Smooth muscle cell (in vitro differentiated cells): ENCODE data around the gene HSF2BP. TPM values are rescaled to one million over a fixed set of nuclear protein-coding genes. Genes with fewer than 3 reads are reported as not detected.
A peak's percentile ranks its signal among the peaks of the same experiment; 100 is the strongest.

Experiments
- DNase-seq: peaks from one replicate; lab custom pipeline; 2025; ENCODE audit not compliant: unreplicated experiment; lab: John Stamatoyannopoulos, UW
- H2AFZ ChIP-seq: fragments of 200-600 bp; sonication (generic); 2 replicates; pipeline ENCODE4 v1.6.0; 2016; ENCODE audit warnings: antibody characterized with exemption, low read depth, mild to moderate bottlenecking
- H3F3A ChIP-seq: fragments of 200-600 bp; sonication (generic); 2 replicates; pipeline ENCODE4 v1.6.0; 2017; ENCODE audit warnings: antibody characterized with exemption, low read depth
- H3K27ac ChIP-seq: fragments of 200-600 bp; sonication (generic); 2 replicates; pipeline ENCODE4 v1.5.1; 2016; ENCODE audit warnings: low read depth, mild to moderate bottlenecking
- H3K27me3 ChIP-seq: fragments of 200-600 bp; sonication (generic); 2 replicates; pipeline ENCODE4 v1.6.1; 2016; ENCODE audit warnings: low read depth, mild to moderate bottlenecking
- H3K36me3 ChIP-seq: fragments of 200-600 bp; sonication (generic); 2 replicates; pipeline ENCODE4 v1.5.1; 2016; ENCODE audit warnings: low read depth
- H3K4me1 ChIP-seq: fragments of 200-600 bp; sonication (generic); 2 replicates; pipeline ENCODE4 v1.5.1; 2016; ENCODE audit warnings: low read depth
- H3K4me2 ChIP-seq: fragments of 200-600 bp; sonication (generic); 2 replicates; pipeline ENCODE4 v1.6.0; 2016; ENCODE audit warnings: mild to moderate bottlenecking
- H3K4me3 ChIP-seq: fragments of 200-600 bp; sonication (generic); 2 replicates; pipeline ENCODE4 v1.5.1; 2016; ENCODE audit warnings: mild to moderate bottlenecking
- H3K79me2 ChIP-seq: fragments of 200-600 bp; sonication (generic); 2 replicates; pipeline ENCODE4 v1.6.0; 2016; ENCODE audit warnings: low read depth, mild to moderate bottlenecking
- H3K9ac ChIP-seq: fragments of 200-600 bp; sonication (generic); 2 replicates; pipeline ENCODE4 v1.6.0; 2016; ENCODE audit warnings: low read depth
- H3K9me3 ChIP-seq: fragments of 200-600 bp; sonication (generic); replicated peaks from 2 replicates; pipeline ENCODE4 v1.5.1; 2016; ENCODE audit warnings: low read depth
- H4K20me1 ChIP-seq: fragments of 200-600 bp; sonication (generic); 2 replicates; pipeline ENCODE4 v1.6.0; 2016; ENCODE audit warnings: low read depth
- WGBS: methylation state at CpG from one replicate; pipeline ENCODE4 v1.1.7; 2016; ENCODE audit warnings: low lambda C conversion rate; 5-methylcytosine and 5-hydroxymethylcytosine counted together
- polyA plus RNA-seq: library from polyadenylated mRNA; unstranded; fragments of >200 nt; fragmentation: Nextera tagmentation; extraction: Ambion mirVana; gene quantifications from 2 replicates; pipeline ENCODE4 v1.2.1, GENCODE V29; 2016
- total RNA-seq: library from RNA; depleted of rRNA; stranded (reverse); fragments of >200 nt; gene quantifications from 2 replicates; pipeline ENCODE4 v1.2.3, GENCODE V29; 2014
- TF ChIP-seq, protein P1 (sequence below): fragments of 200-600 bp; sonication (generic); IDR thresholded peaks from 2 replicates; pipeline ENCODE4 v1.5.1; 2017; ENCODE audit warnings: borderline replicate concordance, mild to moderate bottlenecking, antibody characterized with exemption; ENCODE audit not compliant: insufficient read depth, poor library complexity, severe bottlenecking

Gene HSF2BP
- total and polyA plus RNA-seq, 2 experiments from 2014 or later, result 0.97 to 1.9 TPM

DNA sequence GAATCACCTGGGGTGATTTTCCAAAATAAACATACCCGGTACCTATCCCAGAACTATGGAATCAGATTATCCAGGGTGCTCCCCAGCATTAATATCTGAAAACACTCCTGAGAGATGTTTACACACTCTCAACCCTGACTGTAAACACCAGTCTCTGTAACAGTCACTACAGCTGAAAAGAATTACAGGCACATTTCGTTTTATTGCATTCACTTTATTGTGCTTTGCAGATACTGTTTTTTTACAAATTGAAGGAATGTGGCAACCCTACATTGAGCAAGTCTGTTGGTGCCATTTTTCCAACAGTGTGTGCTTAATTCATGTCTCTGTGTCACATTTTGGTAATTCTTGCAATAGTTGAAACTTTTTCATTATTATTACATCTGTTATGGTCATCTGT, 31.8 kb downstream of the HSF2BP start:
- H3K9me3 ChIP-seq, result no peaks in the 10 kb centered on the region
- H2AFZ ChIP-seq, result no peak overlapping the region
- H3K4me1 ChIP-seq, result no peaks in the 10 kb centered on the region

DNA sequence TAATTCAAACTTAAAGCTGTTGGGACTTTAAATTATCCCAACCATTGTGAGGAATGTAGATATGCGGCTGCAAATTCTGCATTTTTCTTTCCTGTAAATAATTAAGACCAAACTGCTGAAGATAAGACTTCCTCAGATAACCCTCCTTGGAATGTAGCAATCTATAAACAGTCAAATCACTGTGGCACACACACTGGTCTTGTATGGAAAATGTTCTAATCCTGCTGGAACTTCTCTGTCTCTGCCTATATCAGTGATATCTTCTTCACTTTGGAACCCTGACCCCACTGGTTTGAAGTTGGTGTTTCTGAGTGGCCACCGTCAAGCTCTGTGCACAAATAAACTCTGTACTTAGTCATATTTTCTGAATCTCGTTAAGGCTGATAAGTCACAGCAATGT, 32.9 kb downstream of the HSF2BP start:
- WGBS, result 13% methylated on average over 3 of the region's 3 CpGs
- no peaks in the 10 kb centered on the region for H3K27me3 ChIP-seq
- H3K79me2 ChIP-seq, result no peaks in the 10 kb centered on the region
- H4K20me1 ChIP-seq, result no peaks in the 10 kb centered on the region
- no peaks in the 10 kb centered on the region for H3K4me1 ChIP-seq
- DNase-seq, result no peak
- TF ChIP-seq, protein P1, sequence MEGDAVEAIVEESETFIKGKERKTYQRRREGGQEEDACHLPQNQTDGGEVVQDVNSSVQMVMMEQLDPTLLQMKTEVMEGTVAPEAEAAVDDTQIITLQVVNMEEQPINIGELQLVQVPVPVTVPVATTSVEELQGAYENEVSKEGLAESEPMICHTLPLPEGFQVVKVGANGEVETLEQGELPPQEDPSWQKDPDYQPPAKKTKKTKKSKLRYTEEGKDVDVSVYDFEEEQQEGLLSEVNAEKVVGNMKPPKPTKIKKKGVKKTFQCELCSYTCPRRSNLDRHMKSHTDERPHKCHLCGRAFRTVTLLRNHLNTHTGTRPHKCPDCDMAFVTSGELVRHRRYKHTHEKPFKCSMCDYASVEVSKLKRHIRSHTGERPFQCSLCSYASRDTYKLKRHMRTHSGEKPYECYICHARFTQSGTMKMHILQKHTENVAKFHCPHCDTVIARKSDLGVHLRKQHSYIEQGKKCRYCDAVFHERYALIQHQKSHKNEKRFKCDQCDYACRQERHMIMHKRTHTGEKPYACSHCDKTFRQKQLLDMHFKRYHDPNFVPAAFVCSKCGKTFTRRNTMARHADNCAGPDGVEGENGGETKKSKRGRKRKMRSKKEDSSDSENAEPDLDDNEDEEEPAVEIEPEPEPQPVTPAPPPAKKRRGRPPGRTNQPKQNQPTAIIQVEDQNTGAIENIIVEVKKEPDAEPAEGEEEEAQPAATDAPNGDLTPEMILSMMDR, result no peak
- H3K4me3 ChIP-seq, result no peak overlapping the region
- H3F3A ChIP-seq, result peaks cover 14% of the 10 kb centered on the region
- H3K4me2 ChIP-seq, result peak overlapping the region; percentile 46
- no peaks in the 10 kb centered on the region for H3K9me3 ChIP-seq
- no peak overlapping the region for H2AFZ ChIP-seq
- H3K36me3 ChIP-seq, result no peaks in the 10 kb centered on the region
- peak overlapping the region; percentile 34 for H3K27ac ChIP-seq
- no peak overlapping the region for H3K9ac ChIP-seq

More for the DNA sequence above, 31.8 kb downstream of the HSF2BP start:
- TF ChIP-seq, protein P1, result no peak
- no peaks in the 10 kb centered on the region for H3K36me3 ChIP-seq
- 70% methylated on average over 2 of the region's 2 CpGs for WGBS
- H3K27me3 ChIP-seq, result no peaks in the 10 kb centered on the region
- no peak overlapping the region for H3K4me3 ChIP-seq
- DNase-seq, result no peak
- H3K9ac ChIP-seq, result no peak overlapping the region
- H3F3A ChIP-seq, result peaks cover 14% of the 10 kb centered on the region
- no peaks in the 10 kb centered on the region for H4K20me1 ChIP-seq
- H3K27ac ChIP-seq, result peak overlapping the region; percentile 34
- H3K79me2 ChIP-seq, result no peaks in the 10 kb centered on the region
- H3K4me2 ChIP-seq, result no peak overlapping the region

DNA sequence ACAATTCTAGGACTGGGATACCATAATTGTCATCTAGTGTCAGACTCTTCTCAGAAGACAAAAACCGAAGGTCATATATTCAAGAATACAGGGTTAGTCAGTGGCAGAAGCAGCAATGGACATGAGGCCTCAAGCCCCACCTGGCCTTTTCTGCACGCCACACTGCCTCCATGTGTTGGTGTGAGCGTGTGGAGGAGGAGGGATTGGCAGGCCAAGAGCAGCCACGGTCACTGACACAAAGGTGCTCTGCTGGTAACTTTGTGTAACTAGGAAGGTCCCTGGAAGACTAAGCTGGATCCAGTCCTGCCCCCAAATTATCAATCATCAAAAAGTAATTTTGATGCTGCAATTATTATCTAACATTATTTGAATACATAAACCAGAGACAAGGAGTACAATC, 34.9 kb downstream of the HSF2BP start:
- H2AFZ ChIP-seq, result no peak overlapping the region
- H3K9me3 ChIP-seq, result no peaks in the 10 kb centered on the region
- no peak overlapping the region for H3K4me2 ChIP-seq
- H3K27ac ChIP-seq, result no peak overlapping the region
- no peaks in the 10 kb centered on the region for H3K79me2 ChIP-seq
- H3K9ac ChIP-seq, result no peak overlapping the region
- no peaks in the 10 kb centered on the region for H4K20me1 ChIP-seq
- H3F3A ChIP-seq, result peaks cover 14% of the 10 kb centered on the region
- no peaks in the 10 kb centered on the region for H3K4me1 ChIP-seq
- TF ChIP-seq, protein P1, result no peak
- WGBS, result 93% methylated on average over 4 of the region's 4 CpGs
- no peak for DNase-seq
- peaks cover 3% of the 10 kb centered on the region for H3K36me3 ChIP-seq
- no peak overlapping the region for H3K4me3 ChIP-seq
- H3K27me3 ChIP-seq, result no peaks in the 10 kb centered on the region

DNA sequence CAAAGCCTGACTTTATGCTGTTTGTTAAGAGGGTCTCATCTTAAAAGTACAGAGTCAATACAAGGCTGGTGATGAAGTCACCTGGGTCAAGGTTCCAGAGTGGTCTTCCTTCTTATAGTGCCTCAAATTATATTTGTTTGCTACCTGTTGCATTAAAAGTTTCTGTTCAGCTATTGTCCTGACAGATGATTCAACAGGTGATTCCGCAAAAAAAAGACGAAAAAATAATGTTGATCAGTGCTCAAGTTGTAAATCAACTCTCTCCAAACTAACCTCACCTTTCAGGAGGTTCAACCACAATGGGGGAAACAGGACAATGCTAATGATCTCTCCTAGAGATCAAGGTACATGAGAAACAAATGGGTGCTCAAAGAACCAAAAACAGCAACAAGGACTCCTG, 35.7 kb downstream of the HSF2BP start:
- H4K20me1 ChIP-seq, result no peaks in the 10 kb centered on the region
- H3K4me2 ChIP-seq, result no peak overlapping the region
- H3K79me2 ChIP-seq, result no peaks in the 10 kb centered on the region
- H3F3A ChIP-seq, result peaks cover 14% of the 10 kb centered on the region
- peaks cover 3% of the 10 kb centered on the region for H3K36me3 ChIP-seq
- 95% methylated on average over 2 of the region's 2 CpGs for WGBS
- no peak overlapping the region for H3K9ac ChIP-seq
- DNase-seq, result no peak
- no peaks in the 10 kb centered on the region for H3K9me3 ChIP-seq
- no peak overlapping the region for H3K27ac ChIP-seq
- H3K4me1 ChIP-seq, result no peaks in the 10 kb centered on the region
- H3K4me3 ChIP-seq, result no peak overlapping the region
- TF ChIP-seq, protein P1, result no peak
- no peaks in the 10 kb centered on the region for H3K27me3 ChIP-seq
- no peak overlapping the region for H2AFZ ChIP-seq
